GM10248 (cell line): ENCODE data around the gene CBX4.
"Not testable (repeated sequence)": the region's sequence is repeated elsewhere in the genome, so short reads cannot be mapped to it uniquely, and the experiment has no call there.

ENCODE experiments used
- CTCF ChIA-PET: fragments of 300-600 bp; sonication (Branson Sonifier 250); formaldehyde crosslinking; extraction: SDS; loops from one replicate; lab custom pipeline; 2021; ENCODE audit warnings: antibody characterized with exemption; lab: Yijun Ruan, JAX
- POLR2A ChIA-PET: fragments of 350-650 bp; sonication (Branson Sonifier 250); formaldehyde crosslinking; extraction: SDS; loops from one replicate; lab custom pipeline; 2020; ENCODE audit warnings: antibody characterized with exemption; lab: Yijun Ruan, JAX
- DNase-seq: peaks from one replicate; pipeline ENCODE4 v3.0.0; 2012; ENCODE audit errors: extremely low spot score
- CTCF ChIP-seq: IDR thresholded peaks from 2 replicates; pipeline ENCODE4 v1.5.1; 2012; ENCODE audit warnings: mild to moderate bottlenecking, low read depth; ENCODE audit errors: extremely low read depth, missing control alignments, control extremely low read depth

The CBX4 gene

GRCh38 chr17:79861413-79862216, 22.4 kb upstream of the CBX4 start:
- CTCF ChIA-PET: no interaction called here
- POLR2A ChIA-PET: no interaction called here
- DNase-seq: no peak
- TF ChIP-seq CTCF: no peak

- DNase-seq: no peak
- ChIA-PET CTCF (interaction anchor here (0.7 to 1.2 kb wide), 2 partner anchors 11 to 14 kb away, joined by 3 to 4 read pairs; no protein-coding TSS in a partner anchor), POLR2A (no interaction called here)
- TF ChIP-seq CTCF: no peak
These were observed 20.7 kb upstream of the CBX4 start for GRCh38 chr17:79859676-79860615.

GRCh38 chr17:79857095-79857494, 17.9 kb upstream of the CBX4 start:
- CTCF ChIA-PET: interaction anchor here (1.4 kb wide), 2 partner anchors 9 to 13 kb away, joined by 3 to 4 read pairs; no protein-coding TSS in a partner anchor
- no peak for TF ChIP-seq CTCF
- POLR2A ChIA-PET: no interaction called here
- no peak for DNase-seq

- TF ChIP-seq CTCF: no peak
- CTCF ChIA-PET: interaction anchor here (1.0 to 2.5 kb wide), 7 partner anchors 10 to 115 kb away, joined by 3 to 9 read pairs (median 4); partner anchors contain the start of gene CBX4
- POLR2A ChIA-PET: no interaction called here
- no peak for DNase-seq
These were observed 16.3 kb upstream of the CBX4 start for GRCh38 chr17:79855331-79856124.

GRCh38 chr17:79854080-79855060, 15.1 kb upstream of the CBX4 start:
- ChIA-PET POLR2A (no interaction called here), CTCF (interaction anchor here (1.0 to 2.5 kb wide), 4 partner anchors 8 to 15 kb away, joined by 4 to 9 read pairs (median 4); partner anchors contain the start of gene CBX4)
- no peak for TF ChIP-seq CTCF
- DNase-seq: no peak

- CTCF ChIA-PET: interaction anchor here (1.6 kb wide), 1 partner anchor 14 kb away, joined by 8 read pairs; the partner anchor contains the start of gene CBX4
- DNase-seq, POLR2A ChIA-PET: not testable (repeated sequence)
These were observed 13.9 kb upstream of the CBX4 start for GRCh38 chr17:79853168-79853567.
